ENCODE results near the gene EFR3B. TPM values are rescaled to one million over a fixed set of nuclear protein-coding genes. Genes with fewer than 3 reads are reported as not detected.

Gene EFR3B
- total RNA-seq, 2 donors from 2014 or later = 11.0 to 11.8 TPM

- Mint-ChIP-seq H3K4me1 (no peaks in the 10 kb centered on the region), H3K36me3 (ENCODE audit: low read depth) (no peaks in the 10 kb centered on the region), H3K4me3 (no peak overlapping the region), H3K27ac (no peak overlapping the region), H3K9me3 (no peaks in the 10 kb centered on the region), H3K27me3 (ENCODE audit: insufficient read depth) (peaks cover 29% of the 10 kb centered on the region)
- no peaks in the 10 kb centered on the region for H3K9me3 ChIP-seq (ENCODE audit: control insufficient read depth, low read length)
- WGBS, 2 experiments (ENCODE audit: insufficient coverage in 1 of 2, insufficient read length in 1 of 2) = 94 to 96% methylated on average over 6 of the region's 6 CpGs
- TF ChIP-seq CTCF (conservative IDR thresholded peaks at IDR 0.05) = no peak
- H3K36me3 ChIP-seq (ENCODE audit: control insufficient read depth, insufficient read depth, low read length) = no peaks in the 10 kb centered on the region
- no peak for DNase-seq
- H3K27me3 ChIP-seq (ENCODE audit: control insufficient read depth, insufficient read depth, low read length, poor library complexity, severe bottlenecking) = peaks cover 23% of the 10 kb centered on the region
- H3K9ac ChIP-seq (ENCODE audit: extremely low read depth, low read length, poor library complexity, severe bottlenecking) = no peak overlapping the region
- no peak overlapping the region for H3K4me3 ChIP-seq (ENCODE audit: low read length)
- no peaks in the 10 kb centered on the region for H3K4me1 ChIP-seq (ENCODE audit: control insufficient read depth, insufficient read depth, low read length)
- H3K27ac ChIP-seq (ENCODE audit: low read depth, low read length) = no peak overlapping the region
Measured at GRCh38 chr2:25174192-25174861, 132.5 kb downstream of the EFR3B start.

GRCh38 chr2:25176138-25176537 lies 134.3 kb downstream of the EFR3B start:
- no peaks in the 10 kb centered on the region for H3K4me1 ChIP-seq (ENCODE audit: control insufficient read depth, insufficient read depth, low read length)
- no peaks in the 10 kb centered on the region for H3K36me3 ChIP-seq (ENCODE audit: control insufficient read depth, insufficient read depth, low read length)
- Mint-ChIP-seq H3K4me1 (no peaks in the 10 kb centered on the region), H3K27me3 (ENCODE audit: insufficient read depth) (peaks cover 13% of the 10 kb centered on the region), H3K27ac (no peak overlapping the region), H3K36me3 (ENCODE audit: low read depth) (no peaks in the 10 kb centered on the region), H3K9me3 (no peaks in the 10 kb centered on the region), H3K4me3 (no peak overlapping the region)
- H3K27ac ChIP-seq (ENCODE audit: low read depth, low read length) = no peak overlapping the region
- peaks cover 12% of the 10 kb centered on the region for H3K27me3 ChIP-seq (ENCODE audit: control insufficient read depth, insufficient read depth, low read length, poor library complexity, severe bottlenecking)
- H3K4me3 ChIP-seq (ENCODE audit: low read length) = no peak overlapping the region
- TF ChIP-seq CTCF (conservative IDR thresholded peaks at IDR 0.05) = no peak
- H3K9me3 ChIP-seq (ENCODE audit: control insufficient read depth, low read length) = no peaks in the 10 kb centered on the region
- no peak for DNase-seq
- no peak overlapping the region for H3K9ac ChIP-seq (ENCODE audit: extremely low read depth, low read length, poor library complexity, severe bottlenecking)
- 92 to 94% methylated on average over 6 of the region's 6 CpGs for WGBS, 2 experiments (ENCODE audit: insufficient coverage in 1 of 2, insufficient read length in 1 of 2)

DNA sequence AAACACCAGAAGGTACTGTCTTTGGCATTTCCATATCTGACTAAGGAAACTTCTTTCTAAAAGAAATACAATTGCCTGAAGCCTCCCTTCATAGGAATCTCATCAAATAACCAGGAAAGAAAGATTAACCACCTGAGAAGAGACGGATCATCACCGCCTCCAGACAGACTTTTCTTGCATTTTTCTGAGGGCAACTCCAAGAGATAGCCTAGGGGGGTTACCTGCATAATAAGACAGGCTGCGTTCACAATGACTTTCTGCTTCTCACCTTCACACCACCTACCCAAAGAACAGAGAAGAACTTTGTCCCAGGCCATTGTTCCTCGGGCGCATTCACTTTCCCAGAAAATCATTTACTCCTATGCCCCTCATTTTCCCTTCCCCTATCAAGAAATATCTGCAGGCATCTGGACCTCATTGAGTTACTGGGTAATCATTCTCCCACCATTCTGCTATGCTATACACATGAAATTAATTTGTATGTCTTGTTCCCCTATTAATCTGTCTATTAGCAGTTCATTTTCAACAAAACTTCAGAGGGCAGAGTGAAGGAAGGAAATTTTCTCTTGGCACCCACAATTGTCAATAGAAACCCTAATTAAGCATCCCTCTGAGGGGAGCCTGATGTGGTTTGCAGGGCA lies 134.8 kb downstream of the EFR3B start:
- Histone ChIP-seq H3K27me3 (ENCODE audit: control insufficient read depth, insufficient read depth, low read length, poor library complexity, severe bottlenecking) (peaks cover 12% of the 10 kb centered on the region), H3K36me3 (ENCODE audit: control insufficient read depth, insufficient read depth, low read length) (no peaks in the 10 kb centered on the region), H3K4me3 (ENCODE audit: low read length) (no peak overlapping the region), H3K9ac (ENCODE audit: extremely low read depth, low read length, poor library complexity, severe bottlenecking) (no peak overlapping the region), H3K9me3 (ENCODE audit: control insufficient read depth, low read length) (no peaks in the 10 kb centered on the region), H3K4me1 (ENCODE audit: control insufficient read depth, insufficient read depth, low read length) (no peaks in the 10 kb centered on the region), H3K27ac (ENCODE audit: low read depth, low read length) (peak overlapping the region; percentile 11)
- no peak overlapping the region for H3K27ac Mint-ChIP-seq
- 73 to 75% methylated on average over 3 to 5 of the region's 5 CpGs for WGBS, 2 experiments (ENCODE audit: insufficient coverage in 1 of 2, insufficient read length in 1 of 2)
- H3K4me1 Mint-ChIP-seq = no peaks in the 10 kb centered on the region
- no peak for DNase-seq
- H3K4me3 Mint-ChIP-seq = no peak overlapping the region
- H3K27me3 Mint-ChIP-seq (ENCODE audit: insufficient read depth) = peaks cover 13% of the 10 kb centered on the region
- H3K9me3 Mint-ChIP-seq = peaks cover 1% of the 10 kb centered on the region
- TF ChIP-seq CTCF (conservative IDR thresholded peaks at IDR 0.05) = no peak
- H3K36me3 Mint-ChIP-seq (ENCODE audit: low read depth) = no peaks in the 10 kb centered on the region

Measured in endodermal cell (in vitro differentiated cells).